HL-60 (cell line): ENCODE data around the gene BHMT2.

ENCODE experiments used
- DNase-seq, 2 experiments: peaks; one replicate each; pipeline ENCODE4 v3.0.0-alpha.2; 2010 to 2020; ENCODE audit warnings: low read depth in 1 of 2, low spot score in 1 of 2
- H3K27ac ChIP-seq: fragments of 250-450 bp; sonication (Bioruptor Pico); replicated peaks from 2 replicates; pipeline ENCODE4 v1.5.1; 2020; ENCODE audit warnings: mild to moderate bottlenecking, moderate library complexity
- H3K27me3 ChIP-seq: fragments of 250-450 bp; sonication (Bioruptor Pico); 2 replicates; pipeline ENCODE4 v1.5.1; 2021; ENCODE audit warnings: mild to moderate bottlenecking, moderate library complexity; ENCODE audit not compliant: insufficient read depth, poor library complexity, severe bottlenecking
- H3K4me3 ChIP-seq: replicated peaks from 2 replicates; pipeline ENCODE4 v1.5.1; 2011; ENCODE audit warnings: mild to moderate bottlenecking, control low read depth, low read length; ENCODE audit not compliant: insufficient read depth
- GABPA ChIP-seq: IDR thresholded peaks from 2 replicates; pipeline ENCODE4 v1.6.1; 2012; ENCODE audit warnings: low read depth
- POLR2AphosphoS5 ChIP-seq: IDR thresholded peaks from 2 replicates; pipeline ENCODE4 v1.6.1; 2012; ENCODE audit warnings: low read depth
- SPI1 ChIP-seq: IDR thresholded peaks from 2 replicates; pipeline ENCODE4 v1.6.1; 2012; ENCODE audit warnings: low read depth, mild to moderate bottlenecking, borderline replicate concordance
- TF ChIP-seq, protein P1 (sequence below): IDR thresholded peaks from 2 replicates; pipeline ENCODE4 v1.6.1; 2012; ENCODE audit warnings: low read depth; ENCODE audit not compliant: insufficient replicate concordance
- TF ChIP-seq, protein P2 (sequence below): IDR thresholded peaks from one replicate; pipeline ENCODE4 v1.5.1; 2011; ENCODE audit warnings: low read length, control low read depth, inconsistent platforms; ENCODE audit not compliant: insufficient read depth

The BHMT2 gene

DNA sequence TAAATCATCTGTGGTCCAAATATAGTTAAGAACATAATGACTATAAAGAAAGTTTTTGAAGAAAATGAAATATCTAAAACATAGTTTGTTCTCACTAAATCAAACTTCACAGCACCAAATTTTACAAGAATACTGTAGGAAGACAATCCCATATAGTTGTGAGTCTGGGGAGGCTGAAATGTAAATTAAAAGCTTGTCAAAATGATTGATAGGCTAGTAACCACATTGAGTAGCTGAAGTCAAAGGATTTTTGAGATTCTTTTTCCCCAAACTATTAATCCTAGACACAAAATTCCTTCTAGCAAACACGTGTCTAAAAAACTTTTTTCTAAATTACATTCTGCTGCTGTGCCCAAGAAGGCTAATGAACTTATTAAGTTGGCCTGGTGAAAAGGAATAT lies 55.0 kb downstream of the BHMT2 start:
- H3K4me3 ChIP-seq, result no peak overlapping the region
- TF ChIP-seq, protein P1, sequence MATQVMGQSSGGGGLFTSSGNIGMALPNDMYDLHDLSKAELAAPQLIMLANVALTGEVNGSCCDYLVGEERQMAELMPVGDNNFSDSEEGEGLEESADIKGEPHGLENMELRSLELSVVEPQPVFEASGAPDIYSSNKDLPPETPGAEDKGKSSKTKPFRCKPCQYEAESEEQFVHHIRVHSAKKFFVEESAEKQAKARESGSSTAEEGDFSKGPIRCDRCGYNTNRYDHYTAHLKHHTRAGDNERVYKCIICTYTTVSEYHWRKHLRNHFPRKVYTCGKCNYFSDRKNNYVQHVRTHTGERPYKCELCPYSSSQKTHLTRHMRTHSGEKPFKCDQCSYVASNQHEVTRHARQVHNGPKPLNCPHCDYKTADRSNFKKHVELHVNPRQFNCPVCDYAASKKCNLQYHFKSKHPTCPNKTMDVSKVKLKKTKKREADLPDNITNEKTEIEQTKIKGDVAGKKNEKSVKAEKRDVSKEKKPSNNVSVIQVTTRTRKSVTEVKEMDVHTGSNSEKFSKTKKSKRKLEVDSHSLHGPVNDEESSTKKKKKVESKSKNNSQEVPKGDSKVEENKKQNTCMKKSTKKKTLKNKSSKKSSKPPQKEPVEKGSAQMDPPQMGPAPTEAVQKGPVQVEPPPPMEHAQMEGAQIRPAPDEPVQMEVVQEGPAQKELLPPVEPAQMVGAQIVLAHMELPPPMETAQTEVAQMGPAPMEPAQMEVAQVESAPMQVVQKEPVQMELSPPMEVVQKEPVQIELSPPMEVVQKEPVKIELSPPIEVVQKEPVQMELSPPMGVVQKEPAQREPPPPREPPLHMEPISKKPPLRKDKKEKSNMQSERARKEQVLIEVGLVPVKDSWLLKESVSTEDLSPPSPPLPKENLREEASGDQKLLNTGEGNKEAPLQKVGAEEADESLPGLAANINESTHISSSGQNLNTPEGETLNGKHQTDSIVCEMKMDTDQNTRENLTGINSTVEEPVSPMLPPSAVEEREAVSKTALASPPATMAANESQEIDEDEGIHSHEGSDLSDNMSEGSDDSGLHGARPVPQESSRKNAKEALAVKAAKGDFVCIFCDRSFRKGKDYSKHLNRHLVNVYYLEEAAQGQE, result no peak
- TF ChIP-seq, protein P2, sequence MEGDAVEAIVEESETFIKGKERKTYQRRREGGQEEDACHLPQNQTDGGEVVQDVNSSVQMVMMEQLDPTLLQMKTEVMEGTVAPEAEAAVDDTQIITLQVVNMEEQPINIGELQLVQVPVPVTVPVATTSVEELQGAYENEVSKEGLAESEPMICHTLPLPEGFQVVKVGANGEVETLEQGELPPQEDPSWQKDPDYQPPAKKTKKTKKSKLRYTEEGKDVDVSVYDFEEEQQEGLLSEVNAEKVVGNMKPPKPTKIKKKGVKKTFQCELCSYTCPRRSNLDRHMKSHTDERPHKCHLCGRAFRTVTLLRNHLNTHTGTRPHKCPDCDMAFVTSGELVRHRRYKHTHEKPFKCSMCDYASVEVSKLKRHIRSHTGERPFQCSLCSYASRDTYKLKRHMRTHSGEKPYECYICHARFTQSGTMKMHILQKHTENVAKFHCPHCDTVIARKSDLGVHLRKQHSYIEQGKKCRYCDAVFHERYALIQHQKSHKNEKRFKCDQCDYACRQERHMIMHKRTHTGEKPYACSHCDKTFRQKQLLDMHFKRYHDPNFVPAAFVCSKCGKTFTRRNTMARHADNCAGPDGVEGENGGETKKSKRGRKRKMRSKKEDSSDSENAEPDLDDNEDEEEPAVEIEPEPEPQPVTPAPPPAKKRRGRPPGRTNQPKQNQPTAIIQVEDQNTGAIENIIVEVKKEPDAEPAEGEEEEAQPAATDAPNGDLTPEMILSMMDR, result no peak
- TF ChIP-seq POLR2AphosphoS5 (no peak), SPI1 (no peak), GABPA (no peak)
- no peak overlapping the region for H3K27ac ChIP-seq
- H3K27me3 ChIP-seq, result no peaks in the 10 kb centered on the region
- no peak for DNase-seq

DNA sequence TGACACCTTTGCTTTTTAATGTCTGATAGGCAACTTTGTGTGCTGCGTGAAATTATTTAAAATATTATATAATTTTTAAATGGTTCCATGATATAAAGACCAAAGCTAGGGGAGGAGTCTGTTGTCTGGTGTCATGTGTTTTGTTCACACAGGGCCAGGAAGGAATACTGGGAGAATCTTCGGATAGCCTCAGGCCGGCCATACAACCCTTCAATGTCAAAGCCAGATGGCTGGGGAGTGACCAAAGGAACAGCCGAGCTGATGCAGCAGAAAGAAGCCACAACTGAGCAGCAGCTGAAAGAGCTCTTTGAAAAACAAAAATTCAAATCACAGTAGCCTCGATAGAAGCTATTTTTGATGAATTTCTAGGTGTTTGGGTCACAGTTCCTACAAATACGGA lies 61.2 kb downstream of the BHMT2 start:
- no peak for DNase-seq
- Histone ChIP-seq H3K27ac (no peak overlapping the region), H3K27me3 (no peaks in the 10 kb centered on the region), H3K4me3 (no peak overlapping the region)
- TF ChIP-seq POLR2AphosphoS5 (no peak), GABPA (no peak), SPI1 (no peak)
- TF ChIP-seq, protein P1, result no peak
- TF ChIP-seq, protein P2, result no peak

DNA sequence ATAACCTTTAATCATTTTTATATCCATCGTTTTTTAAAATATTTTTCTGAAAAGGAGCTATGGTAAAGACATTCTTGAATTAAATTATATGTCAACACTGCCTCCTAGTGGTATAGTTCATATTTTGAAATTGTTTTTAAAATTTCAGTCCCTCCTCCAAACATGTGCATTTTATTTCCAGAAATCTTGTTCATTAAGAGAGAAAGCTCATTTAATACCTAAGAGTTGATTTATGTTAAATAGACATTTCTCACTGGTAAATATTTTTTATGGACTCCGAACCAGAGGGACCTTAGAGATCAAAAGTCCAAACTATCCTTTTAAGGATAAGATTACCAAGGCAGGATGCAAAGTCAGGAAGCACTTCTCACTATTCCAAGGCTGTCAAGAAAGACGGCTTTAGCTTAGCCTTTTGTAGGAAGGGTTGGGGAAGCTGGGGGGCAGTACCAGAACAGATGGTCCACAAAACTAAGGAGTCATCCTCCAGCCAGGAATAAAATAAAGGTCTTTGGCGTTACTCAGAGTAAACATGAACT lies 63.6 kb downstream of the BHMT2 start:
- no peak overlapping the region for H3K27ac ChIP-seq
- no peak for DNase-seq
- TF ChIP-seq, protein P2, result no peak
- TF ChIP-seq POLR2AphosphoS5, result no peak
- TF ChIP-seq SPI1, result no peak
- no peak for TF ChIP-seq GABPA
- TF ChIP-seq, protein P1, result no peak
- no peak overlapping the region for H3K4me3 ChIP-seq
- no peaks in the 10 kb centered on the region for H3K27me3 ChIP-seq
